ENCODE data around the gene TXNDC17.
"Not testable (repeated sequence)": the region's sequence is repeated elsewhere in the genome, so short reads cannot be mapped to it uniquely, and the experiment has no call there.

The TXNDC17 gene

DNA sequence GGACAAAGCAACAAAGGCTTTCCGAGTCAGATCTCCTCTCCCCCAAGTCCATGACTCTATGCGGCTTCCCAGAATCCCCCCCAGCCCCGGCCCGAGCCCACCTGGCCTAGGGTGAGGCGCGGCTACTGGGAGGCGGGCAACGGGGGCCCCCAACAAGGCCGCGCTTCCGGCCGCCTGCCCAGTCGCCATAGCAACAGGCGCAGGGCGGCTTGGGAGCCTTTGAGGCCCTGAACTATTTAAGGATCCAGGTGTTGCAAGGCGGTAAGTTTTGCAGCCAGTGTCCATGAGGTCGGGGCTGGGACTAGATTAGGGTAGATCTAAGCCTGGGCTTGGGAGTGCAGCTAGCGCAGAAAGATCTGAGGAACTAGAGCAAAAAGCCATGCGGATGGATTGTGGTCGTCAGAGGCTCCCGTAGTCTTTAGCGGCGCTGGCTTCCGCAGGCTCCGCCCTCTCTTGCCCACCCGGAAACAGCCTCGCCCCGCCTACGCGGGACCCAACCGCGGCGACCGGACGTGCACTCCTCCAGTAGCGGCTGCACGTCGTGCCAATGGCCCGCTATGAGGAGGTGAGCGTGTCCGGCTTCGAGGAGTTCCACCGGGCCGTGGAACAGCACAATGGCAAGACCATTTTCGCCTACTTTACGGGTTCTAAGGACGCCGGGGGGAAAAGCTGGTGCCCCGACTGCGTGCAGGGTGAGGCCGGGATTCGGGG, at the start of gene TXNDC17, which contains the start of gene KIAA0753:
Gene TXNDC17, plus strand, starts transcription at position 525 of the 711 bp plus-strand sequence. Its CDS starts 23 bp downstream, at position 548.
Gene KIAA0753, minus strand, starts transcription at position 176 of the 711 bp plus-strand sequence. CDS start 5,608 bp downstream, outside the sequence.
- TF ChIP-seq, protein P1, sequence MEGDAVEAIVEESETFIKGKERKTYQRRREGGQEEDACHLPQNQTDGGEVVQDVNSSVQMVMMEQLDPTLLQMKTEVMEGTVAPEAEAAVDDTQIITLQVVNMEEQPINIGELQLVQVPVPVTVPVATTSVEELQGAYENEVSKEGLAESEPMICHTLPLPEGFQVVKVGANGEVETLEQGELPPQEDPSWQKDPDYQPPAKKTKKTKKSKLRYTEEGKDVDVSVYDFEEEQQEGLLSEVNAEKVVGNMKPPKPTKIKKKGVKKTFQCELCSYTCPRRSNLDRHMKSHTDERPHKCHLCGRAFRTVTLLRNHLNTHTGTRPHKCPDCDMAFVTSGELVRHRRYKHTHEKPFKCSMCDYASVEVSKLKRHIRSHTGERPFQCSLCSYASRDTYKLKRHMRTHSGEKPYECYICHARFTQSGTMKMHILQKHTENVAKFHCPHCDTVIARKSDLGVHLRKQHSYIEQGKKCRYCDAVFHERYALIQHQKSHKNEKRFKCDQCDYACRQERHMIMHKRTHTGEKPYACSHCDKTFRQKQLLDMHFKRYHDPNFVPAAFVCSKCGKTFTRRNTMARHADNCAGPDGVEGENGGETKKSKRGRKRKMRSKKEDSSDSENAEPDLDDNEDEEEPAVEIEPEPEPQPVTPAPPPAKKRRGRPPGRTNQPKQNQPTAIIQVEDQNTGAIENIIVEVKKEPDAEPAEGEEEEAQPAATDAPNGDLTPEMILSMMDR (IDR thresholded peaks at IDR 0.05) = peak; percentile 15
- Histone ChIP-seq H3K9me3 (no peaks in the 10 kb centered on the region), H3K27ac (peak within 1 kb of the TSS; percentile 80), H3K4me1 (ENCODE audit: control insufficient read depth in 1 of 2, insufficient read depth in 1 of 2, low read depth in 1 of 2, low read length in 1 of 2) (peaks cover 22 to 24% of the 10 kb centered on the region in 2 experiments), H3K36me3 (peaks cover 34% of the 10 kb centered on the region), H3K4me3 (ENCODE audit: low read depth in 1 of 2, low read length in 1 of 2) (peak within 1 kb of the TSS; percentile 91 to 92), H3K27me3 (no peaks in the 10 kb centered on the region)

DNA sequence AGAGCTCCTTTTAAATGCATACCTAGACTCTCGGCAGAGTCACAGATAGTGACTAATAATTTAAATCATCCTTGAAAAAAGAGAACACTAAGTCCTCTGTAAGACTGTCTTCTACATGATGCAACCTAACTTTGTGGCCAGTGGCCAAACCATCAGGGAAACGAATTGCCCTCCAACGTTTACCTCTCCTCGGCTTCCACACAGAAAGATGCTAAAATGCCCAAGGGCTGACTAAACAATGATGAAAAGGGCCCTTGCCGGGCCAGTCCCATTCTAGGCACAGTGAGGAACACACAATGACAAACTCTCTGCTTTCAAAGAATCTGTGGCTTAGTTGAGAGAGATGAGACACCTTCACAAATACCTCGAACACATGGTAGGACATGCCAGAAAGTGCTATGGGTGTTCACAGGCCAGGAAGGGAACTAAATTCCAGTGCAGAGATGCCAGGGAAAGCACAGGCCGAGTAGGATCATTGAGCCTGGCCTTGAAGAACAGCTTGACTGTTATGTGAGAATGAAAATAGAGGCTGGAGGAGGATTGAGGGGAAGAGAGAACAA, 49.2 kb upstream of the TXNDC17 start:
- TF ChIP-seq, protein P1 (IDR thresholded peaks at IDR 0.05) = no peak
- Histone ChIP-seq H3K27me3 (no peaks in the 10 kb centered on the region), H3K9me3 (no peaks in the 10 kb centered on the region), H3K36me3 (peaks cover 57% of the 10 kb centered on the region), H3K27ac (peak overlapping the region; percentile 41), H3K4me1 (ENCODE audit: control insufficient read depth in 1 of 2, insufficient read depth in 1 of 2, low read depth in 1 of 2, low read length in 1 of 2) (peaks cover 5 to 12% of the 10 kb centered on the region in 2 experiments), H3K4me3 (ENCODE audit: low read depth in 1 of 2, low read length in 1 of 2) (no peak overlapping the region)

DNA sequence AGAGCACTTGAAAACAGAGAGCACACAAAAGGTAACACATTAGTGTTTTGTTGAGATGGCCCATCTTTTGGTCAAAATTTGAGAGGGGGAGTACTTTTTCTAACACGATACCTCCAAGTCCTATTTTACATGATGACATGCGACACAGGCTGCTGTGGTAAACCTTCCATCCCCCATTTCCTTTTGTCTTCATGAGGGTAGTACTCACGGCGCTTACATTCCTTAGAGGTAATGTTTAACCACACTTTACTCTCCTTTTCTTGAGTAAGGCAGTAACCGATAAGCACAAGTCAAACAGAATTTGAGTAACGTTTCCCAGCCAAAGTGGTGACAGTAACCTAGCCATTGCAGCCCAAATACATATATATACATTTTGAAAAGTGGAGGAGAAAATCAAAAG, 48.7 kb upstream of the TXNDC17 start:
- Histone ChIP-seq H3K27me3 (no peaks in the 10 kb centered on the region), H3K4me1 (ENCODE audit: control insufficient read depth in 1 of 2, insufficient read depth in 1 of 2, low read depth in 1 of 2, low read length in 1 of 2) (peaks cover 5 to 12% of the 10 kb centered on the region in 2 experiments), H3K9me3 (no peaks in the 10 kb centered on the region), H3K36me3 (peaks cover 53% of the 10 kb centered on the region), H3K4me3 (ENCODE audit: low read depth in 1 of 2, low read length in 1 of 2) (no peak overlapping the region), H3K27ac (peak overlapping the region; percentile 41)
- TF ChIP-seq, protein P1 (IDR thresholded peaks at IDR 0.05) = no peak

DNA sequence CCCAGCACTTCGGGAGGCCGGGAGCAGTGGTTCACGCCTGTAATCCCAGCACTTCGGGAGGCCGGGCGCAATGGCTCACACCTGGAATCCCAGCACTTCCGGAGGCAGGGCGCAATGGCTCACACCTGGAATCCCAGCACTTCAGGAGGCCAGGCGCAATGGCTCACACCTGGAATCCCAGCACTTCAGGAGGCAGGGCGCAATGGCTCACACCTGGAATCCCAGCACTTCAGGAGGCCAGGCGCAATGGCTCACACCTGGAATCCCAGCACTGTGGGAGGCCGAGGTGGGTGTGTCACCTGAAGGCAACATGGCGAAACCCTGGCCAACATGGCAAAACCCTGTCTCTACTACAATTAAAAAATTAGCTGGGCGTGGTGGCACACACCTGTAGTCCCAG, 47.5 kb upstream of the TXNDC17 start:
- H3K36me3 ChIP-seq = peaks cover 49% of the 10 kb centered on the region
- not testable (repeated sequence) for H3K4me3 ChIP-seq (ENCODE audit: low read depth in 1 of 2, low read length in 1 of 2); H3K27ac ChIP-seq; H3K9me3 ChIP-seq; H3K27me3 ChIP-seq
- H3K4me1 ChIP-seq (ENCODE audit: control insufficient read depth in 1 of 2, insufficient read depth in 1 of 2, low read depth in 1 of 2, low read length in 1 of 2) = peaks cover 12 to 22% of the 10 kb centered on the region in 2 experiments

DNA sequence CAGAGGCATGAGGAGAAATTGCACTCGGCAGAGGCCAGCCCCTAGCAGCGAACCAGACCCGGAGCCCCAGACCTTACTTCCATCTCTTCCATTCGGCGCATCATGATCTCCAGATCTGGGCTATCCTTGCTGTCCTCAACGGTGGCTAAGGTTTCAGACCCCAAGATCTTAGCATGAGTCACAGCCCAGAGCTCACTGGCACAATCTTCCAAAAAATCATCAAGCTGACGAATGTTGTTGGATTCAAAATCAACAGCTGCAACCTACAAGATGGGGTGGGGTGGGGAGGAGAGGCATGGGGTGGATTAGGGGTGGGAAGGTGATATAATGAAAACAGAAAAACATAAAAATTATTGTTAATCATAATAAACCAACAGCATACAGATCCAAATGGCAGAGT, 44.8 kb upstream of the TXNDC17 start:
- TF ChIP-seq, protein P1 (IDR thresholded peaks at IDR 0.05) = no peak
- Histone ChIP-seq H3K36me3 (peaks cover 27% of the 10 kb centered on the region), H3K27ac (no peak overlapping the region)

DNA sequence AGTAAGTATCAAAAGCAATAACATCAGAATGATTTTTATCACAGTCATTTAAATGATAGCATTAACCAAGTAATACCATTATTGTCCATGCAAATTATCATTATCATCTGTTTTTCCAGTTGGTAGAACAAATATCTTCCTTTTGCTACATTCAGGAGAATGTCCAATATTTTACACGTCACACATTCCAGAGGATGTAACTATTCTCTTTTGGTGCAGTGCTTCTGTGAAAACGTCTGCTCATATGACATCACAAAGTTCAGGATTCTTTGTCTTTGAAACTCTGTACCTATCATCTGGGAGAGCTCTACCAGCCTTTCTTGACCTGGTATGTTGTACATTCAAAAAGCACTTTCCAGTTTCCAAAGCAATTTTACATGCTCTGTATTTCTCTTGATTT, 44.3 kb upstream of the TXNDC17 start:
- Histone ChIP-seq H3K36me3 (peaks cover 27% of the 10 kb centered on the region), H3K27me3 (no peaks in the 10 kb centered on the region)

More for the DNA sequence above, 44.8 kb upstream of the TXNDC17 start:
- Histone ChIP-seq H3K9me3 (no peaks in the 10 kb centered on the region), H3K4me3 (ENCODE audit: low read depth in 1 of 2, low read length in 1 of 2) (no peak overlapping the region), H3K27me3 (no peaks in the 10 kb centered on the region), H3K4me1 (ENCODE audit: control insufficient read depth in 1 of 2, insufficient read depth in 1 of 2, low read depth in 1 of 2, low read length in 1 of 2) (peaks cover 29 to 37% of the 10 kb centered on the region in 2 experiments)

More for the DNA sequence above, 44.3 kb upstream of the TXNDC17 start:
- H3K4me1 ChIP-seq (ENCODE audit: control insufficient read depth in 1 of 2, insufficient read depth in 1 of 2, low read depth in 1 of 2, low read length in 1 of 2) = peaks cover 27 to 33% of the 10 kb centered on the region in 2 experiments
- H3K27ac ChIP-seq = no peak overlapping the region
- TF ChIP-seq, protein P1 (IDR thresholded peaks at IDR 0.05) = no peak
- no peak overlapping the region for H3K4me3 ChIP-seq (ENCODE audit: low read depth in 1 of 2, low read length in 1 of 2)
- no peaks in the 10 kb centered on the region for H3K9me3 ChIP-seq
